Liver (tissue), 9 donors: Measurements from ENCODE around the gene C16orf92. TPM values are rescaled to one million over a fixed set of nuclear protein-coding genes. Genes with fewer than 3 reads are reported as not detected.

Source experiments
- DNase-seq: peaks from one replicate; pipeline ENCODE4 v3.0.0-alpha.2; 2017; ENCODE audit warnings: low spot score
- H3K27ac ChIP-seq, 2 donors: one replicate each; pipeline ENCODE4 v1.7.0; 2013; ENCODE audit warnings: inconsistent platforms in 2 of 2, low read length in 2 of 2, control low read depth in 1 of 2, low read depth in 1 of 2, mild to moderate bottlenecking in 1 of 2
- H3K27me3 ChIP-seq, 4 donors: one replicate each; pipeline versions ENCODE4 v1.6.1 to v1.7.0; 2013; ENCODE audit warnings: low read length in 3 of 4, inconsistent platforms in 1 of 4, mild to moderate bottlenecking in 1 of 4, moderate library complexity in 1 of 4; ENCODE audit not compliant: control insufficient read depth in 4 of 4, insufficient read depth in 4 of 4
- H3K36me3 ChIP-seq, 4 donors: one replicate each; pipeline versions ENCODE4 v1.6.1 to v1.7.0; 2013; ENCODE audit warnings: low read length in 3 of 4, mild to moderate bottlenecking in 3 of 4, low read depth in 1 of 4, moderate library complexity in 1 of 4; ENCODE audit not compliant: control insufficient read depth in 4 of 4, insufficient read depth in 3 of 4
- H3K4me1 ChIP-seq, 4 donors: one replicate each; pipeline versions ENCODE4 v1.6.1 to v1.7.0; 2013; ENCODE audit warnings: low read length in 3 of 4, mild to moderate bottlenecking in 3 of 4, moderate library complexity in 1 of 4; ENCODE audit not compliant: control insufficient read depth in 4 of 4, insufficient read depth in 4 of 4
- H3K4me3 ChIP-seq, 3 donors: one replicate each; pipeline versions ENCODE4 v1.6.1 to v1.7.0; 2013; ENCODE audit warnings: low read length in 3 of 3, control low read depth in 1 of 3, low read depth in 1 of 3, mild to moderate bottlenecking in 1 of 3
- H3K9ac ChIP-seq, 2 donors: one replicate each; pipeline ENCODE4 v1.7.0; 2013; ENCODE audit warnings: low read length in 2 of 2, mild to moderate bottlenecking in 2 of 2, moderate library complexity in 2 of 2, control low read depth in 1 of 2, low read depth in 1 of 2
- H3K9me3 ChIP-seq, 4 donors: one replicate each; pipeline versions ENCODE4 v1.6.1 to v1.7.0; 2013; ENCODE audit warnings: low read length in 3 of 4; ENCODE audit not compliant: control insufficient read depth in 4 of 4
- FOXA2 ChIP-seq: IDR thresholded peaks from 2 replicates; pipeline ENCODE4 v1.6.1; 2016; ENCODE audit warnings: antibody characterized with exemption
- YY1 ChIP-seq: IDR thresholded peaks from 2 replicates; pipeline ENCODE4 v1.6.1; 2016; ENCODE audit warnings: antibody characterized with exemption, mild to moderate bottlenecking
- polyA plus RNA-seq, 2 donors: library from polyadenylated mRNA; stranded (reverse) in 1 of 2; unstranded in 1 of 2; fragments of 200-250 nt in 1 of 2; fragments of >200 nt in 1 of 2; fragmentation: Nextera tagmentation in 1 of 2; extraction: Ambion mirVana in 1 of 2; gene quantifications; one replicate each; pipeline versions ENCODE4 v1.2.1 to v1.2.3, GENCODE V29; 2013 to 2015
- total RNA-seq, 2 donors: library from RNA; depleted of rRNA; stranded (reverse); fragments of >200 nt; gene quantifications; one replicate each; pipeline ENCODE4 v1.2.3, GENCODE V29; 2014
- TF ChIP-seq, protein P1 (sequence below): IDR thresholded peaks from 2 replicates; pipeline ENCODE4 v1.6.1; 2016; ENCODE audit warnings: antibody characterized with exemption
- donor health status: healthy.
- donor health status: healthy.
- donor health status: healthy.
- donor health status: healthy.
- donor health status: healthy.

The C16orf92 gene
- total and polyA plus RNA-seq, 4 donors: not detected

DNA sequence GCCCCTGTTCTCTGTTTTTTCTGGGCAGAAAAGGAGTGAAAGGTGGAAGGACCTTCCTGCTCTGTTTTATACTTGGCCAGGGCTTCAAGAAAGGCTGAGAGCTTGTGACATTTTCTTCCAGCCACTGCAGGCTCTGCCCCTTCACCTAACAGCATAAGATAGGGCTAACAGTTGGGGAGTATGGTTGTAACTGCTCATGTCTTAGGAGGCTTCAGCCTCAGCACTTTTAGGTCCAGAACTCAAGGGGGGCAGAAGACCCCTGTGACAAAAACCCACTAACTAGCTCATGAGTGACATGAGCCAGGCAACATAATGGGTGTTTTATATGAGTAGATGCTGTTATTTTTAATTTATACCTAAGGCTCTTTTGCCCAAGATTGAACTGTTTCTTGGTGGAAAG lies 47.5 kb downstream of the C16orf92 start:
- TF ChIP-seq FOXA2 (no peak), YY1 (no peak)
- TF ChIP-seq, protein P1, sequence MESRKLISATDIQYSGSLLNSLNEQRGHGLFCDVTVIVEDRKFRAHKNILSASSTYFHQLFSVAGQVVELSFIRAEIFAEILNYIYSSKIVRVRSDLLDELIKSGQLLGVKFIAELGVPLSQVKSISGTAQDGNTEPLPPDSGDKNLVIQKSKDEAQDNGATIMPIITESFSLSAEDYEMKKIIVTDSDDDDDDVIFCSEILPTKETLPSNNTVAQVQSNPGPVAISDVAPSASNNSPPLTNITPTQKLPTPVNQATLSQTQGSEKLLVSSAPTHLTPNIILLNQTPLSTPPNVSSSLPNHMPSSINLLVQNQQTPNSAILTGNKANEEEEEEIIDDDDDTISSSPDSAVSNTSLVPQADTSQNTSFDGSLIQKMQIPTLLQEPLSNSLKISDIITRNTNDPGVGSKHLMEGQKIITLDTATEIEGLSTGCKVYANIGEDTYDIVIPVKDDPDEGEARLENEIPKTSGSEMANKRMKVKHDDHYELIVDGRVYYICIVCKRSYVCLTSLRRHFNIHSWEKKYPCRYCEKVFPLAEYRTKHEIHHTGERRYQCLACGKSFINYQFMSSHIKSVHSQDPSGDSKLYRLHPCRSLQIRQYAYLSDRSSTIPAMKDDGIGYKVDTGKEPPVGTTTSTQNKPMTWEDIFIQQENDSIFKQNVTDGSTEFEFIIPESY: no peak
- H3K27ac ChIP-seq: no peak overlapping the region
- H3K4me3 ChIP-seq: no peak overlapping the region
- H3K9ac ChIP-seq: no peak overlapping the region
- peaks cover 14 to 38% (median 35%) of the 10 kb centered on the region in 4 donors for H3K36me3 ChIP-seq
- DNase-seq: no peak
- no peaks in the 10 kb centered on the region for H3K9me3 ChIP-seq
- peaks cover 0 to 30% (median 14%) of the 10 kb centered on the region in 4 donors for H3K4me1 ChIP-seq
- no peaks in the 10 kb centered on the region for H3K27me3 ChIP-seq

Other genes starting within 250 kb of the C16orf92 start
- gene ZG16, start 244.9 kb upstream of the C16orf92 start, total RNA-seq: 1 to 10 TPM in 1 of 2 donors, under 1 TPM in 1; 0.19 to 2.7 TPM
- 1 to 10 TPM in 1 of 2 donors, under 1 TPM in 1; 0.68 to 2.8 TPM for gene ZG16, start 244.9 kb upstream of the C16orf92 start, polyA plus RNA-seq
- 10 to 100 TPM; 15.0 to 80.1 TPM for gene KIF22, start 232.4 kb upstream of the C16orf92 start, total RNA-seq
- 10 to 100 TPM; 39.9 to 58.7 TPM for gene KIF22, start 232.4 kb upstream of the C16orf92 start, polyA plus RNA-seq
- 100 to 1,000 TPM in 1 of 2 donors, 10 to 100 TPM in 1; 28.4 to 272 TPM for gene MAZ, start 216.7 kb upstream of the C16orf92 start, total RNA-seq
- gene MAZ, start 216.7 kb upstream of the C16orf92 start, polyA plus RNA-seq: 10 to 100 TPM; 16.0 to 61.7 TPM
- gene PRRT2, start 211.0 kb upstream of the C16orf92 start, total RNA-seq: under 1 TPM; 0.09 to 0.59 TPM
- gene PRRT2, start 211.0 kb upstream of the C16orf92 start, polyA plus RNA-seq: under 1 TPM; 0.16 to 0.28 TPM
- gene PAGR1, start 207.0 kb upstream of the C16orf92 start, total RNA-seq: 10 to 100 TPM; 11.1 to 16.9 TPM
- 10 to 100 TPM in 1 of 2 donors, 1 to 10 TPM in 1; 7.3 to 18.7 TPM for gene PAGR1, start 207.0 kb upstream of the C16orf92 start, polyA plus RNA-seq
- 10 to 100 TPM; 30.7 to 78.4 TPM for gene MVP, start 202.7 kb upstream of the C16orf92 start, total RNA-seq
- gene MVP, start 202.7 kb upstream of the C16orf92 start, polyA plus RNA-seq: 10 to 100 TPM; 40.1 to 61.4 TPM
- 10 to 100 TPM; 31.4 to 38.7 TPM for gene CDIPT, start 160.0 kb upstream of the C16orf92 start, total RNA-seq
- gene CDIPT, start 160.0 kb upstream of the C16orf92 start, polyA plus RNA-seq: 100 to 1,000 TPM in 1 of 2 donors, 10 to 100 TPM in 1; 38.1 to 102 TPM
- under 1 TPM; 0.25 to 0.37 TPM for gene SEZ6L2, start 123.6 kb upstream of the C16orf92 start, total RNA-seq
- under 1 TPM; 0.24 to 0.35 TPM for gene SEZ6L2, start 123.6 kb upstream of the C16orf92 start, polyA plus RNA-seq
- under 1 TPM in 1 of 2 donors, not detected in 1; 0.25 TPM for gene ASPHD1, start 122.7 kb upstream of the C16orf92 start, total RNA-seq
- under 1 TPM in 1 of 2 donors, not detected in 1; 0.28 TPM for gene ASPHD1, start 122.7 kb upstream of the C16orf92 start, polyA plus RNA-seq
- gene KCTD13, start 97.0 kb upstream of the C16orf92 start, total RNA-seq: 10 to 100 TPM in 1 of 2 donors, 1 to 10 TPM in 1; 3.1 to 13.1 TPM
- 1 to 10 TPM; 2.7 to 4.4 TPM for gene KCTD13, start 97.0 kb upstream of the C16orf92 start, polyA plus RNA-seq
- gene TMEM219, start 61.1 kb upstream of the C16orf92 start, total RNA-seq: 10 to 100 TPM; 25.5 to 29.6 TPM
- gene TMEM219, start 61.1 kb upstream of the C16orf92 start, polyA plus RNA-seq: 10 to 100 TPM; 64.1 to 75.9 TPM
- 10 to 100 TPM; 19.0 to 27.9 TPM for gene TAOK2, start 49.3 kb upstream of the C16orf92 start, total RNA-seq
- gene TAOK2, start 49.3 kb upstream of the C16orf92 start, polyA plus RNA-seq: 10 to 100 TPM in 1 of 2 donors, 1 to 10 TPM in 1; 2.2 to 12.9 TPM
- 10 to 100 TPM in 1 of 2 donors, 1 to 10 TPM in 1; 9.2 to 10.5 TPM for gene HIRIP3, start 27.6 kb upstream of the C16orf92 start, total RNA-seq
- gene HIRIP3, start 27.6 kb upstream of the C16orf92 start, polyA plus RNA-seq: 1 to 10 TPM; 5.7 to 9.0 TPM
- 10 to 100 TPM; 11.7 to 24.8 TPM for gene INO80E, start 27.0 kb upstream of the C16orf92 start, total RNA-seq
- gene INO80E, start 27.0 kb upstream of the C16orf92 start, polyA plus RNA-seq: 10 to 100 TPM in 1 of 2 donors, 1 to 10 TPM in 1; 8.0 to 22.8 TPM
- under 1 TPM in 1 of 2 donors, not detected in 1; 0.17 TPM for gene DOC2A, start 12.2 kb upstream of the C16orf92 start, total RNA-seq
- under 1 TPM; 0.09 to 0.22 TPM for gene DOC2A, start 12.2 kb upstream of the C16orf92 start, polyA plus RNA-seq
- under 1 TPM in 1 of 2 donors, not detected in 1; 0.65 TPM for gene TLCD3B, start 8.1 kb downstream of the C16orf92 start, total RNA-seq
- under 1 TPM in 1 of 2 donors, not detected in 1; 0.05 TPM for gene TLCD3B, start 8.1 kb downstream of the C16orf92 start, polyA plus RNA-seq
- gene ALDOA, start 42.6 kb downstream of the C16orf92 start, total RNA-seq: 10 to 100 TPM; 96.8 to 99.3 TPM
- 100 to 1,000 TPM; 142 to 251 TPM for gene ALDOA, start 42.6 kb downstream of the C16orf92 start, polyA plus RNA-seq
- gene PPP4C, start 52.8 kb downstream of the C16orf92 start, total RNA-seq: 10 to 100 TPM; 49.7 to 68.7 TPM
- 10 to 100 TPM; 56.3 to 79.6 TPM for gene PPP4C, start 52.8 kb downstream of the C16orf92 start, polyA plus RNA-seq
- gene TBX6, start 68.7 kb downstream of the C16orf92 start, total RNA-seq: under 1 TPM; 0.09 to 0.25 TPM
- under 1 TPM; 0.10 to 0.26 TPM for gene TBX6, start 68.7 kb downstream of the C16orf92 start, polyA plus RNA-seq
- gene YPEL3, start 73.0 kb downstream of the C16orf92 start, total RNA-seq: 10 to 100 TPM; 10.5 to 42.7 TPM
- gene YPEL3, start 73.0 kb downstream of the C16orf92 start, polyA plus RNA-seq: 10 to 100 TPM; 19.7 to 29.2 TPM
- gene GDPD3, start 90.3 kb downstream of the C16orf92 start, total RNA-seq: under 1 TPM; 0.42 to 0.67 TPM
- gene GDPD3, start 90.3 kb downstream of the C16orf92 start, polyA plus RNA-seq: under 1 TPM; 0.43 to 0.71 TPM
- gene MAPK3, start 100.0 kb downstream of the C16orf92 start, total RNA-seq: 1 to 10 TPM; 3.7 to 8.7 TPM
- gene MAPK3, start 100.0 kb downstream of the C16orf92 start, polyA plus RNA-seq: 10 to 100 TPM in 1 of 2 donors, 1 to 10 TPM in 1; 7.5 to 18.6 TPM
- gene CORO1A, start 160.4 kb downstream of the C16orf92 start, total RNA-seq: 10 to 100 TPM; 12.7 to 26.7 TPM
- 10 to 100 TPM in 1 of 2 donors, 1 to 10 TPM in 1; 6.0 to 16.7 TPM for gene CORO1A, start 160.4 kb downstream of the C16orf92 start, polyA plus RNA-seq
- 10 to 100 TPM; 21.2 to 79.8 TPM for gene BOLA2B, start 170.5 kb downstream of the C16orf92 start, total RNA-seq
- 10 to 100 TPM; 47.6 to 66.0 TPM for gene BOLA2B, start 170.5 kb downstream of the C16orf92 start, polyA plus RNA-seq
- 10 to 100 TPM; 37.1 to 37.9 TPM for gene SLX1A, start 170.7 kb downstream of the C16orf92 start, total RNA-seq
- 10 to 100 TPM; 46.1 to 55.2 TPM for gene SLX1A, start 170.7 kb downstream of the C16orf92 start, polyA plus RNA-seq
- 1 to 10 TPM; 2.8 to 9.4 TPM for gene SULT1A3, start 176.1 kb downstream of the C16orf92 start, total RNA-seq
- gene SULT1A3, start 176.1 kb downstream of the C16orf92 start, polyA plus RNA-seq: 10 to 100 TPM; 12.6 to 13.8 TPM
- gene NPIPB13, start 225.3 kb downstream of the C16orf92 start, total RNA-seq: 1 to 10 TPM; 1.3 to 1.5 TPM
- 1 to 10 TPM in 1 of 2 donors, under 1 TPM in 1; 0.70 to 1.4 TPM for gene NPIPB13, start 225.3 kb downstream of the C16orf92 start, polyA plus RNA-seq